ENCODE measurements around the gene PPFIA3.

- no peak for TF ChIP-seq HNF4A (conservative IDR thresholded peaks at IDR 0.05)
- TF ChIP-seq JUND (IDR thresholded peaks at IDR 0.05) = no peak
- TF ChIP-seq EGR1 (IDR thresholded peaks at IDR 0.05; ENCODE audit: low read depth in 2 of 2) = no peak
- no peak for TF ChIP-seq CTCF (IDR thresholded peaks at IDR 0.05; ENCODE audit: low read depth, low read length, missing input control)
- no peak for TF ChIP-seq REST (IDR thresholded peaks at IDR 0.05)
- no peak for TF ChIP-seq RAD21 (IDR thresholded peaks at IDR 0.05)
- TF ChIP-seq SP1 (IDR thresholded peaks at IDR 0.05) = no peak
- no peak for TF ChIP-seq ATF3 (IDR thresholded peaks at IDR 0.05)
- no peak for TF ChIP-seq TAF1 (conservative IDR thresholded peaks at IDR 0.05)
- no peak for TF ChIP-seq YY1 (IDR thresholded peaks at IDR 0.05)
- no peak for TF ChIP-seq NR2F2 (IDR thresholded peaks at IDR 0.05)
- no peak for TF ChIP-seq GABPA (IDR thresholded peaks at IDR 0.05 in 1 of 2, conservative IDR thresholded peaks at IDR 0.05 in 1 of 2)
- TF ChIP-seq MAX (IDR thresholded peaks at IDR 0.05) = no peak
Observed at GRCh38 chr19:49110567-49110966, 8.8 kb upstream of the PPFIA3 start.

Data from liver (tissue), 3 donors.